HS-27A (cell line): ENCODE results near the gene KCNJ5.
A peak's percentile ranks its signal among the peaks of the same experiment; 100 is the strongest.

Experiments used
- DNase-seq: peaks from one replicate; pipeline ENCODE4 v3.0.0-alpha.2; 2012; ENCODE audit warnings: low read depth, missing footprints

The KCNJ5 gene

GRCh38 chr11:128895526-128895925 is 4.4 kb downstream of the KCNJ5 start:
- no peak for DNase-seq

- DNase-seq: no peak
Observed at GRCh38 chr11:128896356-128896755, 5.2 kb downstream of the KCNJ5 start.

GRCh38 chr11:128897826-128898225 is 6.7 kb downstream of the KCNJ5 start:
- DNase-seq: no peak

GRCh38 chr11:128898580-128899344 is 7.6 kb downstream of the KCNJ5 start:
- DNase-seq: no peak

- DNase-seq: no peak
Observed at GRCh38 chr11:128900468-128900867, 9.3 kb downstream of the KCNJ5 start.

GRCh38 chr11:128901653-128902514 is 10.7 kb downstream of the KCNJ5 start:
- no peak for DNase-seq

- no peak for DNase-seq
Observed at GRCh38 chr11:128902515-128903066, 11.4 kb downstream of the KCNJ5 start.

GRCh38 chr11:128903248-128904061 is 12.3 kb downstream of the KCNJ5 start:
- DNase-seq: no peak

GRCh38 chr11:128904303-128904655 is 13.1 kb downstream of the KCNJ5 start:
- no peak for DNase-seq

- no peak for DNase-seq
Observed at GRCh38 chr11:128904656-128905344, 13.6 kb downstream of the KCNJ5 start.

GRCh38 chr11:128905345-128906184 is 14.4 kb downstream of the KCNJ5 start:
- DNase-seq: peak; percentile 11

GRCh38 chr11:128906185-128907050 is 15.3 kb downstream of the KCNJ5 start:
- no peak for DNase-seq

GRCh38 chr11:128907585-128907984 is 16.4 kb downstream of the KCNJ5 start:
- no peak for DNase-seq

- DNase-seq: peak; percentile 39
Observed at GRCh38 chr11:128908391-128909246, 17.5 kb downstream of the KCNJ5 start.

- no peak for DNase-seq
Observed at GRCh38 chr11:128909438-128910125, 18.4 kb downstream of the KCNJ5 start.

- no peak for DNase-seq
Observed at GRCh38 chr11:128910576-128910975, 19.4 kb downstream of the KCNJ5 start.

- no peak for DNase-seq
Observed at GRCh38 chr11:128911239-128911638, 20.1 kb downstream of the KCNJ5 start.

GRCh38 chr11:128911701-128912100 is 20.5 kb downstream of the KCNJ5 start:
- no peak for DNase-seq
